Mononuclear cell (primary cell): ENCODE measurements around the gene OR4D9. TPM values are rescaled to one million over a fixed set of nuclear protein-coding genes. Genes with fewer than 3 reads are reported as not detected.
"Not testable (repeated sequence)": the region's sequence is repeated elsewhere in the genome, so short reads cannot be mapped to it uniquely, and the experiment has no call there.

Source experiments
- H3K27me3 ChIP-seq: 2 replicates; pipeline ENCODE4 v1.6.0; 2011; ENCODE audit warnings: low read length, control low read depth; ENCODE audit not compliant: insufficient read depth
- H3K4me1 ChIP-seq: 2 replicates; pipeline ENCODE4 v1.5.1; 2011; ENCODE audit warnings: mild to moderate bottlenecking, low read length, control low read depth; ENCODE audit not compliant: insufficient read depth
- H3K4me3 ChIP-seq: 2 replicates; pipeline ENCODE4 v1.5.1; 2011; ENCODE audit warnings: mild to moderate bottlenecking, low read length, moderate library complexity
- H3K9me3 ChIP-seq: 2 replicates; pipeline ENCODE4 v1.5.1; 2011; ENCODE audit warnings: low read depth, mild to moderate bottlenecking, control low read depth, low read length
- total RNA-seq: library from RNA; depleted of rRNA; stranded (reverse); fragments of >200 nt; gene quantifications from one replicate; pipeline ENCODE4 v1.2.3, GENCODE V29; 2012

The OR4D9 gene
- total RNA-seq = under 0.01 TPM

DNA sequence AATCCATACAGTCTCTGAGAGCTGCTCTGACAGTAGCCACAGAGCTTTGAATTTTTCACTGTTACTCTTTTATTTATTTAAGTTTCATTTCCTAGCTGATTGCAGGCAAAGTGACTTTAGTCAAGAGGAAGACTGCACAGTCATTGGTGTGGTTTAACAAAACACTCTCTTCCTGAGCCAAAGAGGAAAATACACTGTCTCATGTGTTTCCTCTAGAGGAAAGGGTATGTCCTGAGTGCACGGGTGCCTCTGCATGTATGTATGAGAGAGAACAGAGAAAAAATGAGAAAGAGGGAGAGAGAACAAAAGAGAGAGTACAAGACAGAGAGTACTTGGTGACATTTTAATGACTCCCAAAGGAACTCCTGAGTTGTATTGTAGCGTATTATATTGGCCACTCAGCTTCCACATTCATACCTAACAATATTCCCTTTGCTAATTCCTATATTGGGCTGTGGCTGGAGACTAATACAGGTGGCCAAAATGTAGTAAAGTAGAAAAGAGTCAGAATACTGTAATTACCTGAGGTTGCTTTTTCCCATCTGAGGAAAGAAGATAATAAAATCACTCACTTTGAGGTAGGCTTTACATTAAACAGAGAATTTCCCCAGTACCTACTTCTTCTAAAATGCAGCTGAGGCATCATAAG is at the start of gene OR4D9:
Gene OR4D9 (plus strand): TSS at position 599 of the 649 bp plus-strand sequence. CDS start 3,374 bp downstream, outside the sequence.
- Histone ChIP-seq H3K4me3 (no peak within 1 kb of the TSS), H3K27me3 (no peaks in the 10 kb centered on the region), H3K9me3 (no peaks in the 10 kb centered on the region), H3K4me1 (peaks cover 28% of the 10 kb centered on the region)

DNA sequence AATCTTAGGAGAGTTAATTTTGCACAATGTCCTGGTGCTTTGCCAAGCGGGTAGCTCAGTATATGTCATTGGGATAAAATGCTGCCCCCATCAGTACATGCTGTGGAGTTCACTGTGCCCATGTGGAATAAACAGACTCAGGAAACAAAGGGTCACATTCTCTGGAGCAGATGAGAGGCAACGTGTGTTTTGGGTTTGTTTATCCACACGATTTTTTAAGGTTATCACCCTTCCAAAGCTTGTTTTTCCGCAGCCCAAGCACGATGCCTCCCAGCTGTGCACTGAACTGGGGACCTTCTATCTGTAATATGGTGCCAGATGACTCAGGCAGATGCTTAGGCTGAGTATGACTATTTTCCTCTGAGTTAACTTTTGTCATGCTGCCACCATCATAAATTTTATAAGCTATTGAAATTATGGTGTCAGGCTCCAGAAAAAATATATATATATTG is 48.1 kb upstream of the OR4D9 start:
- H3K27me3 ChIP-seq = no peaks in the 10 kb centered on the region
- H3K4me1 ChIP-seq = no peaks in the 10 kb centered on the region
- no peaks in the 10 kb centered on the region for H3K9me3 ChIP-seq
- no peak overlapping the region for H3K4me3 ChIP-seq

DNA sequence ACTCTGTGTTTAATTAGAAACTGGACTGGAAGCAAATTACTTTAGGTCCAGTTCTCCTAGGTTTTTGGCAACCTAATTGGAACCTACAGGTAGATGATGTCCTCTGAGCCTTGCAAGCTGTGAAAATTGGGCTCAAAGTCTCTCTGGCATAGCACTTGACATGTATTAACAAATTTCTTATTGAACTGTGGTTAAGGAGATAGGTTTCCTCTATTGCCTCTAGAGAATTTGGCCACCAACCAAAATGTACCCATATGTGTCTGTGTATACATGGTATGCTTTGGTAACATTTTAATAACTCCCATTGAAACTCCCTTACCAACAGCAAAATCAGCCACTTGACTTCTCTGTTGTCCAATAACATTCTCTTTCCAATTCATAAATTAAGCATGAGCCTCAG is 38.3 kb upstream of the OR4D9 start, which contains the start of gene OR4D10:
Gene OR4D10 (plus strand): TSS at position 301 of the 400 bp plus-strand sequence. CDS start 4,115 bp downstream, outside the sequence.
- Histone ChIP-seq H3K27me3 (no peaks in the 10 kb centered on the region), H3K4me1 (no peaks in the 10 kb centered on the region), H3K9me3 (no peaks in the 10 kb centered on the region), H3K4me3 (no peak within 1 kb of the TSS)

DNA sequence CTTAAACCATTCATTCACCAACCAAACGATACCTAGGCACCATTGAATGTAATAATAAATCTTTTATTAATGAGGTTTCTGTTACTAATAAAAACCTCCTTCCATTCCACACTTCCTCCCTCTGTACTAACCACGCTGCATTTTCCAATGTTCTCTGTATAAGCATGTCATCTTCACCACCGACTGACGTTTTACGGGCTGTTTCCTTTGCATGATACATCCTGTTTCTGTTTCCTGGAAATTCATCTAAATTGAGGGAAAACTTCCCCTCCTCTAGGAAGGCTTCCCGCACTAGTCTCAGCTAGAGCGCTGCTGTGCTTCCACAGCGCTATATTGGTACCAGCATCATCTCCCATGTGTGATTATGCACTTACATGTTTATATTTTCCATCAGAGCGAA is 36.2 kb upstream of the OR4D9 start:
- no peak overlapping the region for H3K4me3 ChIP-seq
- no peaks in the 10 kb centered on the region for H3K9me3 ChIP-seq
- H3K4me1 ChIP-seq = no peaks in the 10 kb centered on the region
- no peaks in the 10 kb centered on the region for H3K27me3 ChIP-seq

DNA sequence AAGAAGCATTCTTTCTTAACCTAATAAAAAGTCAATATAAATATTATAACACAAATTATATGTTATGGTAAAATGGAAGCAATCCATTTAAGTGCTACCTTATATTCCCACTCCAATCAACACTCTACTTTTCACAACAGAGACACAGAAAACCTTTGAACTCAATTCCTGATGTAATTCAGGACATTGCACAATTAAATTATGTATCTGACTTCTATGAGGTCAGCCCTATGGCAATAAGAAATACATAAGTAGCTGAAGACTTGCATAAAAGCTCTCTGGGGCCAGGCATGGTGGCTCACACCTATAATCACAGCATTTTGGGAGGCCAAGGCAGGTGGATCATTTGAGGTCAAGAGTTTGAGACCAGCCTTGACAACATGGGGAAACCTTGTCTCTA is 31.4 kb upstream of the OR4D9 start:
- no peaks in the 10 kb centered on the region for H3K9me3 ChIP-seq
- H3K4me1 ChIP-seq = no peaks in the 10 kb centered on the region
- no peak overlapping the region for H3K4me3 ChIP-seq
- no peaks in the 10 kb centered on the region for H3K27me3 ChIP-seq

DNA sequence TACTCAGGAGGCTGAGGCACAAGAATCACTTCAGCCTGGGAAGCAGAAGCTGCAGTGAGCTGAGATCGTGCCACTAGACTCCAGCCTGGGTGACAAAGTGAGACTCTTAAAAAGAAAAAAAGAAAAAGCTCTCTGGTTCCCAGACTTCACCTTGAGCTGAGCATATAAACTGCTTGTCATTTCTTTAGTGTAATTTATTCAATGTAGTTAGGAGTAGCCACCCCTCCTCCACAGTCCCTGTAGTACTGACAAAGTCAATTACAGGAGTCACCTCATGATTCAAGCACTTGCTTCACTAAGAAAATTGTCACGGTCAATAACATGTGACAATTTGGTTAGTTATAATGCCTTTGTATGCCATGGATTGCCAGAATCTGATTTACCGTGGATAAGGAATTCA is 31.0 kb upstream of the OR4D9 start:
- Histone ChIP-seq H3K9me3 (no peaks in the 10 kb centered on the region), H3K4me3 (no peak overlapping the region), H3K4me1 (no peaks in the 10 kb centered on the region), H3K27me3 (no peaks in the 10 kb centered on the region)

DNA sequence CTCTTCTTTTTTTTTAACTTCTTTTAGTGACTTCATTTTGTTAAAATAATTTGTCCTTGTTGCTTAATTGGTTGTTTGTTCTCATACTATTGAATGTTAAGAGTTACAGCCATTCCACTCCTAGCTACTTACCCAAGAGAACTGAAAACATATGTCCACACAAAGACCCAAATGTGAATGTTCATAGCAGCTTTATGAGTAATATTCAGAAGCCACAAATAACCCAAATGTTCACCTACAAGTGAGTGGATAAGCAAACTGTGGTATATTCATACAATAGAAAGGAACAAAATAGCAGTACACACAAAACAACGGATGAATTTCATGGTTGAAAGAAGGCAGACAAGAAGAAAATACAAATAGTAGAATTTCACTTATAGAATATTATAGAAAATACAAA is 9.4 kb upstream of the OR4D9 start:
- Histone ChIP-seq H3K4me1 (no peaks in the 10 kb centered on the region), H3K9me3 (no peaks in the 10 kb centered on the region), H3K4me3 (no peak overlapping the region), H3K27me3 (no peaks in the 10 kb centered on the region)

DNA sequence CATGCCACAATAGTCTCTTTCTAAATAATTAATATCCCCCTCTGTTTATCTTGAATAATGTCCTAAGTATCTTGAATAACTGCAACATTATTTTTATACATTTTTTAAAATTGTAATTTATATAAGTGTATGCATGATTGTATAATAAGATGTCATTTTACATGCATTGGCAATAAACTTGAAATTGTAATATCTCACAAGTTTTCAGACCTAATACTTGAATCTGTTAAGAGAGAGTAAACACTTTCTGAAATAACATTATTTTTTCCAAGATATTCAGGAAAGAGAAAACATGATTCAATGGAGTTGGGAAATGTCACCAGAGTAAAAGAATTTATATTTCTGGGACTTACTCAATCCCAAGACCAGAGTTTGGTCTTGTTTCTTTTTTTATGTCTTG is 8.1 kb upstream of the OR4D9 start, which contains the start of gene OR4D11:
Gene OR4D11 (plus strand): TSS at position 301 of the 400 bp plus-strand sequence. CDS start 0 bp downstream, at position 301.
- H3K4me3 ChIP-seq = no peak within 1 kb of the TSS
- H3K9me3 ChIP-seq = no peaks in the 10 kb centered on the region
- H3K4me1 ChIP-seq = no peaks in the 10 kb centered on the region
- no peaks in the 10 kb centered on the region for H3K27me3 ChIP-seq

DNA sequence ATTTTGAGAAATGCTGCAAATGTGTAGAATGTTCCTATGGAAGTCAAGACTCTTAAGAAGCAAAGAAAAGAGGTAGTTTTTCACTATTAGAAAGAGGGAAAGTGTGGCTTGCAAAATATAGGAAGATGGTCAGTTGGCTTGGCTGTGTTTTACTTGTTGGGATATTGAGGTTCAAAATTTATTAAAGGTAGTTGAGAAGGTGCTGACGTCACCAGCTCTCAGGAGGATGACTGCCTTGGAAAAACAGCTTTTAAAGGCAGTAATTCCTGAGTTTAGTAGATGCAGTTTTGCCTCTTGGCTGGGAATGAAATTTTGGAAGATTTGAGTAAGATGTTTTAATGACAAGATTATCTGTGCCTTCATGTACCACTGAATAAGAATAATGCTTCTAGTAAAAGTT is 336 bp downstream of the OR4D9 start:
- H3K27me3 ChIP-seq = no peaks in the 10 kb centered on the region
- H3K9me3 ChIP-seq = no peaks in the 10 kb centered on the region
- no peak overlapping the region for H3K4me3 ChIP-seq
- H3K4me1 ChIP-seq = peaks cover 28% of the 10 kb centered on the region

DNA sequence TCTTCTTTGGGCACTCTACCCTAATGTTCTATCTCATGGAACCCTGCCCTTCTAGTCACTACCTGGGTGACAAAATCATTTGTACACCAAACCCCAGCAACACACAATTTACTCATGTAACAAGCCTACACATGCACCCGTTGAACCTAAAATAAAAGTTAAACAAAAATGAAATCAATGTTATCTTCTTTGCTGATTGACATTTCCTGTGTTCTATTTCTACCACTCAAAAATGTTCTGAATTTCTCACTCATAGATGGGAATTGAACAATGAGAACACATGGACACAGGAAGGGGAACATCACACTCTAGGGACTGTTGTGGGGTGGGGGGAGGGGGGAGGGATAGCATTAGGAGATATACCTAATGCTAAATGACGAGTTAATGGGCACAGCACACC is 8.8 kb downstream of the OR4D9 start:
- H3K27me3 ChIP-seq, H3K4me3 ChIP-seq, H3K4me1 ChIP-seq, H3K9me3 ChIP-seq: not testable (repeated sequence)

DNA sequence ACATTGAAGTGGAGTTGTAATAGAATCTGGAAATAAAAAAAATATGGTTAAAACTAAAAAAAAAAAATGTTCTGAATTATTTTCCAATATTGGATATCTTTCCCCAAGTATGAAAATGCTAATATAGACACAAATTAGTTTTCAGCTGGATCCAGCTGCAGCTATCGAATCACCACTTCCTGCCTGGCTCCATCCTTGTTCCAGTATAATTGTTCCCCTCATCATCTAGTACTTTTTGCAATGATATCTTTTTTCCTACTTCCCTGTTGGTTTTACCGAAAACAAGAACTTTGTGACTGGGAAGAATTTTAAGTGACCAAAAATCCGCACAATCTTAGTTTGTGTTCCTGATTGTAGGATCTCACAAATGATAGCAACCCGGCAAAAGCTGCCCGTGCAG is 9.4 kb downstream of the OR4D9 start:
- Histone ChIP-seq H3K9me3 (no peaks in the 10 kb centered on the region), H3K27me3 (no peaks in the 10 kb centered on the region), H3K4me1 (no peaks in the 10 kb centered on the region), H3K4me3 (no peak overlapping the region)

DNA sequence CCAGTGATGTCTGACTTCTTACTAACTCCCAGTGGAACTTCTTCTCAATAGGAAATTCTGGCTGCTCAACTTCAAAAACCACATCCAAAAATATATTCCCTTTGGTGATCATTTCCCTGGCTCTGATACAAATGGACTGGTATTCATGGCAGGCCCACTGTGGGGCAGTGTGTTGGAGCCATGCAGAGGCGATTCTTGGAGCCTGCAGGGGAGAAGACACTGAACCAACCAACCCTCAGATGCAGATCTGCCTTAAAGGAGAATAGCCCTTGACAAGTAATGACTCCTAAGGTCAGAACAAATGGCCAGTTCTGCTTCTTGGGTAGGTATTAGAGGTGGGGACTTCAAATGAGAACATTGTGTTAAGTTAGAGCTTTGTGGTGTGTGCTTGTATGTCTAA is 12.2 kb downstream of the OR4D9 start:
- no peaks in the 10 kb centered on the region for H3K9me3 ChIP-seq
- no peak overlapping the region for H3K4me3 ChIP-seq
- H3K27me3 ChIP-seq = no peaks in the 10 kb centered on the region
- H3K4me1 ChIP-seq = no peaks in the 10 kb centered on the region

DNA sequence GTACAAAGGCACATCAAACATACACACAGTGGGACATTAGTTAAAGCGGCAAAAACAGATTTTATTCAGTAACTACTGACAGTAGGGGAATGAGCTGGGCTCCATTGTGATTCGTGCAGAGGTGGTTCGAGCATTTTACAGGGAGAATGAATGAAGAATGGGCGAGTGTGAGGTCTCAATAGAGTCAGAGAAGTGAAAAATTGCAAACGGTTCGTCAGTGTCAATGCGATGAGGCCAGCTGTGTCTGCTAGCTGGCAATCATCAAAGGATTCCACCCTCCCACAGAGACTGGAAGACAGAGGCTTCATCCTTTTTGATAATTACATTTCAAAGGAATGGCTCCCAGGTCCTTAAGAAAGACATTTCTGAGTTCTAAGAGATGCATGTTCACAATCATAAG is 17.4 kb downstream of the OR4D9 start:
- no peaks in the 10 kb centered on the region for H3K9me3 ChIP-seq
- H3K4me1 ChIP-seq = no peaks in the 10 kb centered on the region
- H3K27me3 ChIP-seq = no peaks in the 10 kb centered on the region
- H3K4me3 ChIP-seq = no peak overlapping the region

DNA sequence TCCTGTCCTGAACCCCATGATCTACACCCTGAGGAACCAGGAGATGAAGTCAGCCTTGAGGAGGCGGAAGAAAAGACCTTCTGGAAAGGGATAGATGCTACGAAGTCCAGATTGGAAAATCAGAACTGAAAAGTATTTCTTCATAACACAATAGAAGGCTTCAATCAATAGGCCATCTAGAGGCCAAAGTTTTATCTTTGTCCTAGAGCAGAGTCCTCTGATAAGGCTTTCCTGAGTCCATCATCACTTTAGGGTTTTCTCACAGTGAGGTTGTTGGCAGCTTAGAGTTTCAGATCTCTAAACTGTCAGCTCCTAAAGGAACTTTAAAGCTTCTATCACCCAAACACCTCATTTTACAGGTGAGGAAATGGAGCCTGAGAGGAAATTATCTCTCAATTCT is 21.3 kb downstream of the OR4D9 start:
- Histone ChIP-seq H3K4me1 (peaks cover 8% of the 10 kb centered on the region), H3K4me3 (no peak overlapping the region), H3K27me3 (no peaks in the 10 kb centered on the region), H3K9me3 (no peaks in the 10 kb centered on the region)

DNA sequence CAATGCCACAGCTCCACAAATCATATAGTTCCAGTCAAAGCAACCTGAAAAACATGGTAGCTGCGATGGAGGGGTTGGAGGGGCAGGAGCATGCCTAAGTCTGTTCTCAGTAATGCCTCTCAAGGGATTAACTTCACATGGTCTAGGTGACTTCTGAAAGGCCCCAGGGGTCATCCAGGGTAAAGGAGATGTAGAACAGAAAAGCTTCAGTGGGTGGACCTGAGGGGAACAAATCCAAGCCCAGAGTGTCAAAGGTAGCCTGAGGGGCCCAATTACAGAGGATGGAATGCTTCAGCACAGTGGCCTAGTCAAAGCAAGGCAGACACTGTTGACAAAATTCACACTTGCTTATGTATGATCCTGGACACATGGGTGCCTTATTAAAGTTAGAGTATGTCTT is 23.3 kb downstream of the OR4D9 start:
- no peak overlapping the region for H3K4me3 ChIP-seq
- H3K9me3 ChIP-seq = no peaks in the 10 kb centered on the region
- H3K4me1 ChIP-seq = peaks cover 11% of the 10 kb centered on the region

DNA sequence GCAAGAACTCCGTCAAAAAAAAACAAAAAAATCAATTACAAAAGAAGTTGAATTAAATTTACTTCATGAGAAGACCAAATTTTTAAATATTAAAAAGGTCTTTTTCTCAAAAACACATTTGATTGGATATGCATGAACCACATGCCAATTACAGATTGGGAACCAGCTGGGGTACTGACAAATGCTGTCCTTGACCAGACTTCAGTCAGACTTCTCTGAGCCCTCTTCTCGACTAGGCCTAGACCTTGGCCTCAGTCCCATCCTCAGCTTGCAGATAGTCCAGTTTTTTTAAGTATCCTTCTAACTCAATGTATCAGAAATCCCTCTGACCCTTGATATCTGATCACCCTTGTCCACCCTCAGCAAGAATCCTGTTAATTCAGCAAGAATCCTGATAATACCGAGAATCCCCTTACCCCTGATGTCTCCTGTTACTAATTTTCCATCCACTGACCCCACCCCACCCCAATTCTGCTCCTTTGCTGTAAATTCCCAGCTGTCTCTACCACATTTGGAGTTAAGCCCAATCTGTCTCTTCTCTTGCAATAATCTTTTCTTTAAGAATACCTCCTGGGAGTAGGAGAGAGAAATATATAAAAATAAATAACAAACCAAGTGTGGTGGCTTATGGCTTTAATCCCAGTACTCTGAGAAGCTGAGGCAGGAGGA is 30.9 kb downstream of the OR4D9 start:
- H3K4me1 ChIP-seq = peaks cover 6% of the 10 kb centered on the region
- H3K27me3 ChIP-seq = no peaks in the 10 kb centered on the region
- no peak overlapping the region for H3K4me3 ChIP-seq
- no peaks in the 10 kb centered on the region for H3K9me3 ChIP-seq

More for the DNA sequence above, 23.3 kb downstream of the OR4D9 start:
- no peaks in the 10 kb centered on the region for H3K27me3 ChIP-seq
